GM23338 (cell line): Measurements from ENCODE around the gene PCSK6. TPM values are rescaled to one million over a fixed set of nuclear protein-coding genes. Genes with fewer than 3 reads are reported as not detected.

ENCODE experiments used
- ATAC-seq: fragments of 200-7000 bp; cut with Tn5 transposase; 3 replicates; pipeline ENCODE4 v1.9.1; 2020
- DNase-seq: peaks from one replicate; pipeline ENCODE4 v3.0.0-alpha.2; 2015; ENCODE audit warnings: low spot score
- H2AFZ ChIP-seq: fragments of 200-600 bp; sonication (generic); 2 replicates; pipeline ENCODE4 v1.8.0; 2016; ENCODE audit warnings: antibody characterized with exemption, mild to moderate bottlenecking, moderate library complexity
- H3F3A ChIP-seq: fragments of 200-600 bp; sonication (generic); replicated peaks from 2 replicates; pipeline ENCODE4 v1.8.0; 2017; ENCODE audit warnings: antibody characterized with exemption, mixed run types, low read depth
- H3K27ac ChIP-seq: fragments of 200-600 bp; sonication (generic); 2 replicates; pipeline ENCODE4 v1.6.1; 2016; ENCODE audit warnings: low read depth
- H3K27me3 ChIP-seq: fragments of 200-600 bp; sonication (generic); 2 replicates; pipeline ENCODE4 v1.8.0; 2016; ENCODE audit warnings: mild to moderate bottlenecking, mixed run types, moderate library complexity; ENCODE audit not compliant: insufficient read depth
- H3K36me3 ChIP-seq: fragments of 200-600 bp; sonication (generic); 2 replicates; pipeline ENCODE4 v1.8.0; 2016; ENCODE audit warnings: mild to moderate bottlenecking; ENCODE audit not compliant: insufficient read depth
- H3K4me1 ChIP-seq: fragments of 200-600 bp; sonication (generic); 2 replicates; pipeline ENCODE4 v1.8.0; 2016; ENCODE audit warnings: mild to moderate bottlenecking, moderate library complexity; ENCODE audit not compliant: insufficient read depth
- H3K4me2 ChIP-seq: fragments of 200-600 bp; sonication (generic); 2 replicates; pipeline ENCODE4 v1.7.1; 2017; ENCODE audit warnings: mixed run types
- H3K4me3 ChIP-seq: fragments of 200-600 bp; sonication (generic); 2 replicates; pipeline ENCODE4 v1.6.1; 2016; ENCODE audit warnings: mixed run types
- H3K79me2 ChIP-seq: fragments of 200-600 bp; sonication (generic); replicated peaks from 2 replicates; pipeline ENCODE4 v1.8.0; 2017; ENCODE audit warnings: mild to moderate bottlenecking; ENCODE audit not compliant: insufficient read depth
- H3K9me2 ChIP-seq: fragments of 200-600 bp; sonication (generic); 2 replicates; pipeline ENCODE4 v1.8.0; 2017; ENCODE audit not compliant: insufficient read depth
- H4K20me1 ChIP-seq: fragments of 200-600 bp; sonication (generic); replicated peaks from 2 replicates; pipeline ENCODE4 v1.8.0; 2017; ENCODE audit warnings: mild to moderate bottlenecking; ENCODE audit not compliant: insufficient read depth
- H3K27ac Mint-ChIP-seq: 2 replicates; pipeline ENCODE4 v1.8.0; 2020; ENCODE audit warnings: inconsistent platforms, mild to moderate bottlenecking, moderate library complexity, mixed read lengths
- H3K27me3 Mint-ChIP-seq: 3 replicates; pipeline ENCODE4 v1.8.0; 2022; ENCODE audit warnings: low read depth, mild to moderate bottlenecking, moderate library complexity, mixed read lengths, inconsistent platforms; ENCODE audit not compliant: insufficient read depth, poor library complexity
- H3K36me3 Mint-ChIP-seq: 3 replicates; pipeline ENCODE4 v1.8.0; 2021; ENCODE audit warnings: low read depth, mild to moderate bottlenecking, inconsistent platforms, moderate library complexity, mixed read lengths
- H3K4me1 Mint-ChIP-seq: 3 replicates; pipeline ENCODE4 v1.8.0; 2020; ENCODE audit warnings: mild to moderate bottlenecking, inconsistent platforms, mixed read lengths
- H3K4me3 Mint-ChIP-seq: 3 replicates; pipeline ENCODE4 v1.8.0; 2021; ENCODE audit warnings: moderate library complexity, mild to moderate bottlenecking, inconsistent platforms, mixed read lengths
- H3K9me3 Mint-ChIP-seq: 3 replicates; pipeline ENCODE4 v1.8.0; 2020; ENCODE audit warnings: moderate library complexity, mild to moderate bottlenecking, inconsistent platforms, mixed read lengths
- CREB1 ChIP-seq: fragments of 250-450 bp; sonication (Bioruptor Pico); IDR thresholded peaks from 2 replicates; pipeline ENCODE4 v1.5.0; 2020; ENCODE audit warnings: low read depth, mild to moderate bottlenecking, moderate library complexity
- CTCF ChIP-seq, 2 experiments: fragments of 200-600 bp in 1 of 2; sonication (generic) in 1 of 2; conservative IDR thresholded peaks; 2 replicates each; pipeline versions ENCODE4 v1.5.1 to v1.6.1; 2016 to 2017; ENCODE audit warnings: antibody characterized with exemption in 2 of 2, low read depth in 2 of 2, mild to moderate bottlenecking in 2 of 2, moderate library complexity in 1 of 2
- ETS1 ChIP-seq: IDR thresholded peaks from 2 replicates; pipeline ENCODE4 v1.6.1; 2016; ENCODE audit warnings: antibody characterized with exemption
- EZH2 ChIP-seq: fragments of 200-600 bp; sonication (generic); IDR thresholded peaks from one replicate; pipeline ENCODE4 v1.8.0; 2017; ENCODE audit warnings: antibody characterized with exemption, mild to moderate bottlenecking, low read depth; ENCODE audit not compliant: unreplicated experiment
- EZH2phosphoT487 ChIP-seq: fragments of 200-600 bp; sonication (generic); IDR thresholded peaks from one replicate; pipeline ENCODE4 v1.8.1; 2018; ENCODE audit warnings: antibody characterized with exemption; ENCODE audit not compliant: unreplicated experiment
- JUNB ChIP-seq: IDR thresholded peaks from one replicate; pipeline ENCODE4 v1.6.1; 2016; ENCODE audit warnings: antibody characterized with exemption; ENCODE audit not compliant: unreplicated experiment
- NANOG ChIP-seq: IDR thresholded peaks from 2 replicates; pipeline ENCODE4 v1.6.1; 2016; ENCODE audit warnings: antibody characterized with exemption, borderline replicate concordance
- POLR2AphosphoS5 ChIP-seq: IDR thresholded peaks from 2 replicates; pipeline ENCODE4 v1.6.1; 2016; ENCODE audit warnings: antibody characterized with exemption, low read depth
- REST ChIP-seq: IDR thresholded peaks from one replicate; pipeline ENCODE4 v1.6.1; 2018; ENCODE audit warnings: antibody characterized with exemption; ENCODE audit not compliant: unreplicated experiment
- STAT1 ChIP-seq: IDR thresholded peaks from one replicate; pipeline ENCODE4 v1.6.1; 2016; ENCODE audit warnings: antibody characterized with exemption; ENCODE audit not compliant: unreplicated experiment
- ZNF114 ChIP-seq: fragments of 250-450 bp; sonication (Bioruptor Pico); IDR thresholded peaks from 2 replicates; pipeline ENCODE4 v1.5.0; 2020; ENCODE audit warnings: mild to moderate bottlenecking, moderate library complexity
- ZNF331 ChIP-seq: fragments of 250-450 bp; sonication (Bioruptor Pico); IDR thresholded peaks from 2 replicates; pipeline ENCODE4 v1.5.0; 2020; ENCODE audit warnings: low read depth, mild to moderate bottlenecking, moderate library complexity
- ZNF462 ChIP-seq: fragments of 250-450 bp; sonication (Bioruptor Pico); IDR thresholded peaks from 2 replicates; pipeline ENCODE4 v1.5.0; 2020; ENCODE audit warnings: mild to moderate bottlenecking, moderate library complexity
- polyA plus RNA-seq: library from polyadenylated mRNA; unstranded; fragments of >200 nt; fragmentation: Nextera tagmentation; extraction: Ambion mirVana; gene quantifications from 2 replicates; pipeline ENCODE4 v1.2.1, GENCODE V29; 2016
- total RNA-seq: library from RNA; depleted of rRNA; stranded (reverse); fragments of >200 nt; shearing (Covaris generic); gene quantifications from 2 replicates; pipeline ENCODE4 v1.2.3, GENCODE V29; 2014

PCSK6 gene
- total and polyA plus RNA-seq, 2 experiments from 2014 or later: 1.7 to 6.7 TPM

- ATAC-seq (no peak), DNase-seq (no peak)
- no peaks in the 10 kb centered on the region for H3K27me3 Mint-ChIP-seq
- H3K9me2 ChIP-seq: no peaks in the 10 kb centered on the region
- peaks cover 14% of the 10 kb centered on the region for H3K4me1 Mint-ChIP-seq
- H3K36me3 ChIP-seq: no peaks in the 10 kb centered on the region
- no peaks in the 10 kb centered on the region; the same call in 2 of the 3 replicates for H3K9me3 Mint-ChIP-seq
- H3F3A ChIP-seq: no peaks in the 10 kb centered on the region
- H3K27me3 ChIP-seq: no peaks in the 10 kb centered on the region
- H3K27ac Mint-ChIP-seq: no peak overlapping the region
- H3K4me3 ChIP-seq: no peak overlapping the region
- no peak for TF ChIP-seq JUNB
- no peak for TF ChIP-seq POLR2AphosphoS5
- TF ChIP-seq REST: no peak
- TF ChIP-seq ZNF331 (CRISPR knock-in tag): no peak
- no peak for TF ChIP-seq EZH2phosphoT487
- no peak for TF ChIP-seq EZH2
- no peak for TF ChIP-seq ETS1
- TF ChIP-seq NANOG: no peak
- no peak for TF ChIP-seq STAT1
- TF ChIP-seq CTCF (conservative IDR thresholded peaks at IDR 0.05; ENCODE audit: low read depth in 2 of 2): no peak
- no peak for TF ChIP-seq CREB1 (CRISPR knock-in tag)
- no peak for TF ChIP-seq ZNF114
- TF ChIP-seq ZNF462: no peak
- H3K4me2 ChIP-seq: no peak overlapping the region
- no peak overlapping the region for H3K4me3 Mint-ChIP-seq
- H3K27ac ChIP-seq: no peak overlapping the region
- no peaks in the 10 kb centered on the region for H3K79me2 ChIP-seq
- H3K36me3 Mint-ChIP-seq: no peaks in the 10 kb centered on the region
- no peaks in the 10 kb centered on the region; the same call in 1 of the 2 replicates for H3K4me1 ChIP-seq
- H4K20me1 ChIP-seq: no peaks in the 10 kb centered on the region
- no peak overlapping the region for H2AFZ ChIP-seq
These were observed 43.7 kb downstream of the PCSK6 start for GRCh38 chr15:101445562-101446517.
